Fibroblast of lung (primary cell): Measurements from ENCODE around the gene RNF148.

Source experiments
- CTCF ChIP-seq, 2 donors: IDR thresholded peaks in 1 of 2; conservative IDR thresholded peaks in 1 of 2; 1 replicate in 1 of 2; 2 replicates in 1 of 2; pipeline ENCODE4 v1.5.1; 2011 to 2012; ENCODE audit warnings: low read length in 2 of 2, control low read depth in 1 of 2, inconsistent platforms in 1 of 2, low read depth in 1 of 2, mild to moderate bottlenecking in 1 of 2
- EZH2 ChIP-seq: IDR thresholded peaks from 2 replicates; pipeline ENCODE4 v1.5.1; 2012; ENCODE audit warnings: low read length, control low read depth, mild to moderate bottlenecking; ENCODE audit errors: missing control alignments

GRCh38 chr7:122682815-122683550, 19.7 kb downstream of the RNF148 start:
- TF ChIP-seq CTCF (conservative IDR thresholded peaks at IDR 0.05 in 1 of 2, IDR thresholded peaks at IDR 0.05 in 1 of 2; ENCODE audit: low read depth in 1 of 2, low read length in 2 of 2): no peak
- TF ChIP-seq EZH2: no peak
